ENCODE data around the gene ZNF511.

Gene ZNF511

DNA sequence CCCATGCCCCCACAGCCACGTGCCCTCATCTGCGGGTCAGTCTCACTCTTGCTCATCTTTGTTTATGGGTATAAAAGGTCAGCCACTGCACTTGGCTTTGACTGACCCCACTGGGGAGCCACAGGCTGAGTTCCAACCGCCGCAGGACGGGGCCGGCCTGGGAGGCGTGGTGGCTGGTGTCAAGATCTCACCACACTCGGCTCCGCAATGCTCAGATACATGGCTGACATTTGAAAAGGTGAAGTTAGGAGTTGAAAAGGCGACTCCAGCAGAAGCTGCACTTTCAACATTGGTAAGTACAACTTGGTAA, 14.9 kb upstream of the ZNF511 start:
- no peak for DNase-seq

DNA sequence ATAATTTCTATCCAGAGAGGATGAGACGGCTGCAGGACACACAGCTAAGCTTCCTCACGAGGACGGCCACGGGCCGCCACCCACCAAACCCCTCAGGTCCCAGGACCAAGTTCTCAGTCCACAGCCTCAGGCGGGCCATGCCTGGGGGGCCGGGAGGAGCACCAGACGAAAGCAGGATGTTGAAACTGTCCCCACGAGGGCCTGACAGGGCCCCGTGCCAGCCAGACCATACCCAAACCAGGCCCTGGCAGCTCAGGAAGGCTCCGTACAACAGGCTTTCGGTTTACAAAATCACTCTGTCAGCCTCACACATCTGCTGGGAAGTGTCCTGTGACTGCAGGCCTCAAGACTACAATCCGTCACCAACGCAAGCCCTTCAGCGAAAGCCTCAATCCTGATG, 14.5 kb upstream of the ZNF511 start:
- no peak for DNase-seq

DNA sequence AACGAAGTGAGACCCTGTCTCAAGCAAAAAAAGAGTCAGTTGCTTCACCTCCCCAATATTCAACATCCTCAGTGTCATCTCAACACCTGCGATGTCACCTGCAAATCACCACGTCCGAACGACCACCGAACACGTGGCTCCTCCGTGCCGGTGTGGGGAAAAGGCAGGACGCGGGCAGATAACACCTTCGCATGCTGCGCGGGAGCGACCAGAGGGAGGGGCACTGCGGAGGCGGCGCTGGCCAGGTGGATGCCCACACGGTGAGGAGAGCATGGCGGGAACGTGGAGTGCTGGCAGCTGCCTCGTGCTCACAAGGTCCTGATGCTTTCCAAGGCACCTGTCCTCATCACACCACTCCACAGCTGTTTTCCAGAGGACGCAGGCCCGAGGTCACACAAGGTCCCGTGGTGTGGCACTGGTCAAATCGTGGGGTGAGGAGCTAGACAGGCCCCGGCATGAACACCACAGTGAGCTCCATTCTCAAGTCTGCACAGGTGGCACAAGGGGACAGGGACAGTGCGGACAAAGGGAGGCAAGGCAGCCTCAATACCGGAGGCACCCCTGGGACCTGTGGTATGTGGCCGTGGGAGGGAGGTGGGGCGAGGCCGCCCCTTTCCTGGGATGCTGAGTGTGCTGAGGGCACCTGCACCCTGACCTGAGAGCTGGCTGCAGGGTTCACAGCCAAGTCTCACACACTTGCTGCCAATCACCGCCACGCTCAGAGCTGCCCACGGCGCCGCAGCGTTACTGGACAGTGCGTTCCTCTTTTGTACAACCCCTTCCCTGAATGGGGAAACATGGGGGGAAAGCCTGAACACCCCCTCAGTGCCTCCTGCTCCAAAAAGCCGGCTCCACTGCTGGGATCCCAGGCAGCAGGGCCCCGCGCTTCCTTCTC, 13.0 kb upstream of the ZNF511 start:
- DNase-seq = no peak

DNA sequence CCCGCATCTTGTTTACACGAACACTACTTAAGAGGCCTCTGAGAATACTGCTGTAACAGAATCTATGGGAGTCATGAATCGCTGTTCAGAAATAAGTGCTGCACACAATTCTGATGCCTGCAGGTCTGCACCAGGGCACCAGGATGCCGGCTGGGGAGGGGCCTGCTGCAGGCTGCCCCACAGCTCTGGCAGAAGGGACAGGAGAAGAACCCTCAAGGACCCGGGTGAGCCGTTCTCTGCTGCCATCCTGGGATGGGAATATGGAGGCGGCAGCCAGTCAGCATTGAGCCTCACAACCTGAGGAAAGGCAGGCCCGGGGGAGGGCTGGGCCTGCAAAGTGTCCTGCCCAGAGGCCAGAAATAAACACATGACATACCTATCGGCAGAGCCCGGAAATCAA, 11.2 kb upstream of the ZNF511 start:
- DNase-seq = no peak

DNA sequence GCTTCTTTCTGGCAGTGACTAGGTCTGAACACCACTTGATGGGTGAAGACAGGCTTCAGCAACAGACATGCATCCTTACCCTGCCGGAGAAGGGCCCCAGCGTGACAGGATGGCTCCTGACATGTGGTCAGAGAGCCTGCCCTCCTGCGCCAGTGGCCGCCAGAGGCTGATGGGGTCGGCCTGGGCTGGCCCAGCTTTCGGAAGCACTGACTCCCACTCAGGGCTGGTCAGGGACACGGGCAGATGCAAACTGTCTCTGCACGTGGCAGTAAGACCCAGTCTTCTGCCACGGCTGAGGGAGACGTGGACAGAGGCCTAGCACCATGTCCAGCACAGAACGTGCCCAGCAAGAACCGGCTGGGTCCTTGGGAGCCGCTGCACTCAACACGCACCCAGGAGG, 10.2 kb upstream of the ZNF511 start:
- DNase-seq = no peak

DNA sequence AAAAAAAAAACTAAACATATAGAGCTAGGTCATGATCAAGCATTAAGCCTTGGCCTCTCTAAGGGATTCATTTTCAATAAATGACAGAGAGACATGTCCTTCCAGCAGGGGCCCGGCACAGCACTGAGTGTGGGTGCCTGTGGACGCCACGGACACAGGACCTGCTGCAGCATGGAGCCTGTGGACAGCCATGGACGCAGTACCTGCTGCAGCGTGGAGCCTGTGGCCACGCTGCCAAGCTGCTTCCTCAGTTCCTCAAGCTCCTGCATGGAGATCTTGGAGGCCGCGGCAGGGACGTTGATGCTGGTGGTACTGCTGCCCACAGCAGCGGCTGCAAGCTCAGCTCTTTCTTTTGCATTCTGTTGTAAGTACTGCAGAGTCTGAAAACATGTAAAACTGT, 9.5 kb upstream of the ZNF511 start:
- DNase-seq = no peak

DNA sequence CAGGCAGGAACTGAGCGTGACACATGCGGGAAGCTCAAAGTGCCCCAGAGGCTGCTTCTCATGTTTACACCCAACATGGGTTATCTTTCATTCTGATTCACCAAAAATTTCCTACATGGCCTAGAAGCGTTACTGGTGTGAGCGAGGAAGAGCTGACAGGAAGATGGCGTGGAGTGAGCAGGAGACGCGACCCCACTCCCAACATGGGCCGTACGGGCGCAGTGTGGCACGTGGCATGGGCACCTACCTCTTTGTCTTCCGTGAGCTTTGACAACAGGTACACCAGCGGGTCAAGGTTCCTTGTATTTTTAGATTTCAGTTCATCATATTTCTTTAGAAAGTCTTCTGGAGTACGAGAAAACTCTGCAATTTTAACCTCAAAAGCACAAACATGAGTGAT, 9.0 kb upstream of the ZNF511 start:
- no peak for DNase-seq

DNA sequence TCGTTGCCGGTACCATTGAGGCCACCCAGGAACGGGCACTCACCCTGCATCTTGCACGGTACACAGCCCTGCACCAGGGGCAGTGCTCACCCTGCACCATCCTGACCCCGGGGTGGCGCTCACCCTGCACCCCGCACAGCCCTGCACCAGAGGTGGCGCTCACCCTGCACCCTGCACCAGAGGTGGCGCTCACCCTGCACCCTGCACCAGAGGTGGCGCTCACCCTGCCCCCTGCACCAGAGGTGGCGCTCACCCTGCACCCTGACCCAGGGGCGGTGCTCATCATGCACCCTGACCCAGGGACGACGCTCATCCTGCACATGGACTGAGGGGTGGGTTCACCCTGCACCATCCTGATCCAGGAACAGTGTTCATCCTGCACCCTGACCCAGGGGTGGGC, 6.5 kb upstream of the ZNF511 start:
- no peak for DNase-seq

DNA sequence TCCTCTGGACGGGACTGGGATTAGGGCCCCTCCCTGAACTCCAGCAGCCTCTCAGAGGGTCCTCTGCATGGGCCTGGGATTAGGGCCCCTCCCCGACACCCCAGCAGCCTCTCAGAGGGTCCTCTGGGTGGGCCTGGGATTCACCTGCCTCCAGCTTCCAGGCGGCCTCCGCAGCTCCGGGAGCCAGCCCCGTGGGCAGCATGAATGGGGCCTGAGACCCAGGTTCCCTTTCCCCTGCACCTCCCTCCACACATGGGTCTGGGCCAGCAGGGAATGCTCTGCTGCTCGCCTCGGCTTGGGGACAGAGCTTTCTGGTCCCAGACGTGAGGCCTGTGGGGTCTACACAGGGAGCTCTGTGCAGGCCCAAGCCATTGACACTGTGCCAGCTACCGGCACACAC, 5.5 kb upstream of the ZNF511 start:
- DNase-seq = no peak

DNA sequence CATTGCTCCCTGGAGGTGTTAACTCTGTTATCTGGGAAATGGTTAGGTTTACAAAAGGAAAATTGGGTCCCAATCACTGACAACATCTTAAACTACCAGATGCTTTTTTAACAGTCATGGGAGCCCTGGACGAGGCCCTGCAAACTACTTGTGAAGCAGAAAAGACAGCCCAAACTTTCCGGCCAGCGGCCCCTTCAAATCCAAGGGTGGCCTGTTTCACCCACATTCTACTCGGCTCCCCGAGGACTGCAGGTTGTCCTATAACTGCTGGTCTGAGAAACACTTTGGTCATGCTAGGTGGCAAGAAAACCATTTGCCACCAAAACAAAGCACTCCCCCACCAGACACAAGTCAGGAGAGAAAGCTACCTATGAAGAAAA, 2.6 kb upstream of the ZNF511 start:
- DNase-seq = no peak

DNA sequence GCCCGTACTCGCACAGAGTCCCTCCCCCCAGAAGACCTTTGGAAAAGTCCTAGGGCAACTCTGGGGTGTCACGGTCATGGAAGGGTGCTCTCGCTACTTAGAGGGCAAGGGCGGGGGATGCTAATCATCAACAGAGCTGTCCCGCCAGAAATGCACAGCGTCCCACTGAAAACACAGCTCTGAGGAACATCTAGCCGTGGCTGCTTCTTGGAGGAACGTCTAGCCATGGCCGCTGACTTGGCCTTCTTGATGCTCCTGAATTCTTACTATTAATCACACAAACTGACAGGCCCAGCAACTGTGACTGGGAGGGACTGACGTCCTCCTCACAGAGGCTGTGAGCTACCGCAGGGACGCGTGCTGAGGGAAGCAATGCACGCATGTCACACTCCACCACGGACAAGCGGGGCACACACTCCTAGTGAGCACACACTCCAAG, 1.8 kb upstream of the ZNF511 start:
- DNase-seq = no peak

DNA sequence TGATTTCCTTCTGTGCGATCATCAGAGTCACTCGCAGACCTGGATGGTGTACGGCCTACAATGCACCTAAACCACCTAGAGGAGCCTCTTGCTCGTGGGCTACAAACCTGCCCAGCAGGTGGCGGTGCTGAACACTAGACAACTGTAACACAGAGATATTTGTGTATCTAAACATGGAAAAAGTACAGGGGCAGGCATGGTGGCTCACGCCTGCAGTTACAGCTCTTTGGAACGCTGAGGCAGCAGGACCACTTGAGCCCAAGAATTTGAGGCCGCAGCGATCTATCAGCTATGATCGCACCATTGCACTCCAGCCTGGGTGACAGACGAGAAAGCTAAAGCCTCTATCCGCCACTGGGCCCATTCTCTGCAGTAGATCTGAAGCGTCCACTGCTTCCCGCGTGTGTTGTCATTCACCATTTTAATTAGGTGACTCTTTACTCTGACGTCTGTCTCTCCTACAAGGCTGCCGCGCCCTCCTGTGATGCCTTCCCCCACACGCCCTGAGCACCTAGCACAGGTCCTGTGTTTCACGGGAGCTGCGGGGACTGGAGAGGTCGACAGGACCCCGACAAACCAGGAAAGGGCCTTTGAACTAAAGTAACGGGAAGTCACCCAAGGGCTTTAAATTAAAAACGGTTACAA, 816 bp upstream of the ZNF511 start:
- peak; percentile 77 to 84 for DNase-seq

DNA sequence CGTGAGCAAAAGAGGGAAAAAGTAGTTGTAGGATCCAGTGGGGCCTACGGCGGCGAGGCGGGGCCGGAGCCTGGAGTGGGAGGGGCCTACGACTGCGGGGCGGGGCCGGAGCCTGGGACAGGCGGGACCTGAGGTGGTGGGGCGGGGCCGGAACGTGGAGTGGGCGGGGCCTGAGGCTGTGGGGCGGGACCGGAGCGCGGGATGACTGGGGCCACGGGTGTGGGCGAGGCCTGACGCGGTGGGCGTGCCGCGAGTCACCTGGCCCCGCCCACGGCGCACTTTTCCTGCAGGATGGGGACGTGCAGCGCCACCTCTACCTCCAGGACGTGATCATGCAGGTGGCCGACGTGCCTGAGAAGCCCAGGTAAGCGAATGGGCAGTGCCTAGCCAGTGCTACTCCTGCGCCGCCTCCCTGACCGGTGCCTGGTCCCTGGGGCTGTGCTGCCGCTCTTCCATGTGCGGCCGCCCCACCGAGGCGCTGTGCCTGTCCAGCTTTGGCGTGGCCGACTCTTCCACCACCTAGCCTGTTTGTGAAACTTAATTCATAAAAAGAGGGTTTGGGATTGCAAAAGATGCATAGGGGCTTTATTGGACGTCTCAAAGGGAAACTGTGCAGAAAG, 496 bp downstream of the ZNF511 start:
- DNase-seq = peak; percentile 80 to 88

DNA sequence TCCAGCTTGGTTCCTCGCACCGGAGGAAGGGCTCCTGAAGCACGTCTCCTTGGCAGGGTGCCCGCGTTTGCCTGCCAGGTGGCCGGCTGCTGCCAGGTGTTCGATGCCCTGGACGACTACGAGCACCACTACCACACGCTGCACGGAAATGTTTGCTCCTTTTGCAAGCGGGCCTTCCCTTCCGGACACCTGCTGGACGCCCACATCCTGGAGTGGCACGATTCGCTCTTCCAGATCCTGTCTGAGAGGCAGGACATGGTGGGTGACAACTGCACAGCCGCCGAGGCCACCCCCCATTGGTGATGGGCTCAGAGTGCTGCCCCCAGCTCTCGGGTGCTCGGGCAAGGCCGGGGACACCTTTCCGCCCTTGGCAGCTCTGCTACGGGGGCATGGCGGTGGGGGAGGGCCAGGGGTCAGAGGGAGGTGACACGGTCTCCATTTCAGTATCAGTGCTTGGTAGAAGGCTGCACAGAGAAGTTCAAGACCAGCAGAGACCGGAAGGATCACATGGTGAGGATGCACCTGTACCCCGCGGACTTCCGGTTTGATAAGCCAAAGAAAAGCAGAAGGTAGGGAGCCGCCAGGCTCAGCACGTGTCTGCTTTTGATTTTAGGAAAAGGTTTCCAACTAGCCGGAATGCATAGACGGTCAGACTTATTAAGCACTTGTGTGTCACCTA, 1.1 kb downstream of the ZNF511 start:
- no peak for DNase-seq

DNA sequence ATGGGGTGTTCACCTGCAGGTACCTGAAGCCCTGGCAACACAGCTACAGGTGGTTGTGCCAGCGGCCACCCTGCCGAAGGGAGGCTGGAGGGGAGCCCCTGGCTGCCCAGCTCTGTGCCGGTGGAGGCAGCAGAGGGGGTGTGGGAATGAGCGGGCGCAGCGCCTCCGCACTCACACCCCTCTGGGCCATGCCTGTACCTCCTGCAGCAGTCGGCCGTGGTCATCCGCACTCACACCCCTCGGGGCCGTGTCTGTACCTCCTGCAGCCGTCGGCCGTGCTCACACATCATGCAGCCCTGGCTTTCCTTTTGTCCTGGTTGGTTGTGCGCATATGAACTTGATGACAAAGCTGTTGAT, 1.7 kb downstream of the ZNF511 start:
- DNase-seq = no peak

DNA sequence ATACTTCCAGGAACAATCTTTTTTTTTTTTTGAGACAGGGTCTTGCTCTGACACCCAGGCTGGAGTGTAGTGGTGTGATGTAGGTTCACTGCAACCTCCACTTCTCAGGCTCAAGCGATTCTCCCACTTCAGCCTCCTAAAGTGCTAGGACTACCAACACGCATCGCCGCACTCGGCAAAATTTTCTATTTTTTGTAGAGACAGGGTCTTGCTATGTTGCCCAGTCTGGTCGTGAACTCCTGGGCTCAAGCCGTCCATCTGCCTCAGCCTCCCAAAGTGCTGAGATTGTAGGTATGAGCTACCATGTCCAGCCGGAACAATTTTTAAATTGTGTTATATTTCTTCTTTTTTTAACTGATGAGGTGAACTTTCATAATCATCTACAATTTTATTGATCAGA, 2.1 kb downstream of the ZNF511 start:
- DNase-seq = no peak

DNA sequence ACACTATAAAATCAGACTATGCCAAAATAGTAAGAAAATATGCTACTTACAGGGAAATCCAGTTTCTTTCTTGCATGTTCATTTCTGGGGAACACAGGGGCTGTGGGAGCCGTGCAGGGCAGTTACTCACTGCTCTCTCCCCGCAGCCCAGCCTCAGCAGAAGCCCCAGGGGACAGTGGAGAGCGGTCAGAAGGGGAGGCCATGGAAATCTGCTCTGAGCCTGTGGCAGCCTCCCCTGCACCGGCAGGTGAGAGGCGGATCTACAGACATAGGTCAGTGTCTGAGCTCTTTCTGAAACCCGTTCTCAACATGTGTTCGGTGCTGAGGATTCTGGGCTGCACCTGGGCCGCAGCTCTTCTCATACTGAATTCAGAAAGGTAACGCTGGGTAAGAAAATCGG, 2.9 kb downstream of the ZNF511 start:
- no peak for DNase-seq

DNA sequence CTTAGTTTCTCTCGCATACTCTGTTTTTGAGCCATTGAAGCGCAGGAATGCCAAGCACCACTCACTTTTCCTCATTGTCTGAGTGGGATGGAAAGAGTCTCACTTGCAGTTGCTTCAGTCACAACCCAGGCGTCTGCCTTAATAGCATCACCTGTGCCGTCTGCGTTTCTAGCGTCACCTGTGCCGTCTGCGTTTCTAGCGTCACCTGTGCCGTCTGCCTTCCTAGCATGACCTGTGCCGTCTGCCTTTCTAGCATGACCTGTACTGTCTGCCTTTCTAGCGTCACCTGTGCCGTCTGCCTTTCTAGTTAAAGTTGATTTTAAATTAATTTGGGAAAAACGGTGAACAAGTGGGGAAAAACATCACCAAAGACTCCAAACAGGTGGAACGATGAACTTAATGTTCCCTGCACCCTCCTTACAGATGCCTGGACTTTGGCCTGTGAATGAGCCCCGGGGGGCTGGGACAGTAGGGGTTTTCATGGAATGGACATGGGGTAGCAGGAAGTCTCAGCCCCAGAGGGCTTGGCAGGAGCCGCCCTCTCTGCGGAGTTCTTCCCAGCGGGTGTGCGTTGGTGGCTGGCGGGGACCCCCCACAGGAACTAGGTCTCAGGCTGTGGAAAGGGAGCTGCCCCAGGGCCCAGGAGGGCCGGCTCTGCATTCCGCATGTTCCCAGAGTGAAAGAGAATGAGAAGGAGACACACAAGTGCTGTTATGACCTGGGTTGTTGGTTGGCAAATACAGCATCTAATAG, 3.5 kb downstream of the ZNF511 start:
- DNase-seq = no peak

DNA sequence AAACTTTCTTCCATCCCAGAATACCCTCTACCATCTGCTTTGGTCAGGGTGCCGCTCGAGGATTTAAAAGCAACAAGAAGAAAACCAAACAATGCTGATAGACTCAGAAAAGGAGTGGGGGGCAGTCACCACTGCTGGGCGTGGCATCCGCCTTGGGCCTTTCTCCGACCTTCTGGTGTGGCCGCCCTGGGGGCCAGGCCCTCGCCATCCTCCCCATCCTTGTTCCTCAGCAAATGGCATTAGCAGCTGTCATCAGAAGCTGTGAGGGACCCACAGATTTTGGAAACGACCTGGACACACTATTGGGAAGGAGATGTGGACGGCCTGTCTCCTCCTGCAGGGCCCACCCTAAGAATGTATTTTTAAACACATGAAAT, 4.0 kb downstream of the ZNF511 start:
- DNase-seq = no peak

DNA sequence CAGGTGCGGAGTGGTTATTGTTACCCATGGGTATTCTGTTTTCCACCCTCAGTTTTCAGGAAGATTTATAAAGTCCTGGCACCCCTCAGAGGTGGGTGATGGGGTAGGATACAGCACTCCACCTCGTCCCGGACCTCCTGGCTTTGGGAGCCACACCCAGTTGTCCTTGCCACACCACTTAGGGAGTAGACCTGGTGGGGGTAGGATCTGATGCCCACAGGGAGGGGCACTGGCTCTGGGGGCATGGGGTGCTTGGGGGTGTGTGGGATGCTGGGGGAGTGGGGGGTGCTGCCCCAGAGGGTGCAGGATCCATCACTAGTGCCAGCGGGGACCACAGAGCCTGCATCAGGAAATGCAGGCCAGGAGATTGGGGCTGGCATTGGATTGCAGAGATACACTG, 4.5 kb downstream of the ZNF511 start:
- no peak for DNase-seq

DNA sequence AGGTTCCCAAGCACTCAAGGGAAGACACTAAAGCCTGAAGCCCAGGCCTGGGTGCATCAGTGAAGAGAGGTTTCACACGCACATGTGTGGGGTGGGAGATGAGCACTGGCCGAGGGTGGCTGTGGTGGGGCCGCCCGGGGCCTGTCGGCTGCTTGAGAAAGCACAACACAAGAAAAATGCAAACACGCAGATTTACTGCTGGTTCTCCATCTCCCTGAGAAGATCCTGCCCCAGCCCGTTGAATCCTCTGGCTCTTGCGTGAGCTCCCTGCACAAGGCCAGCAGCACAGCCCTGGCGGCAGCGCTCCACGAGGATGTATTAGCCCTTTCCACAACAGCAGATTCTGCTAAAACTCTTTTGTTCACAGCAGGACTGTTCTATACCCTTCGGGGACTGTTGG, 6.2 kb downstream of the ZNF511 start:
- DNase-seq = no peak

DNA sequence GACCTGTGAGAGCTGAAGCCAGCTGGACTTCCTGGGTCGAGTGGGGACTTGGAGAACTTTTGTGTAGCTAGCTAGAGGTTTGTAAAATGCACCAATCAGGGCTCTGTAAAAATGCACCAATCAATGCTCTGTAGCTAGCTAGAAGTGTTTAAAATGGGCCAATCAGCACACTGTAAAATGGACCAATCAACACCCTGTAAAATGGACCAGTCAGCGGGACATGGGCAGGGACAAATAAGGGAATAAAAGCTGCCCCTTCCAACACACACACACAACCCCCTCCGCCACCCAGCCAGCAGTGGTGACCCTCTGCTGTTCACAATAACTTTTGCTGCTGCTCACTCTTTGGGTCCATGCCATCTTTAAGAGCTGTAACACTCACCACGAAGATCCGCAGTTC, 7.1 kb downstream of the ZNF511 start:
- no peak for DNase-seq

DNA sequence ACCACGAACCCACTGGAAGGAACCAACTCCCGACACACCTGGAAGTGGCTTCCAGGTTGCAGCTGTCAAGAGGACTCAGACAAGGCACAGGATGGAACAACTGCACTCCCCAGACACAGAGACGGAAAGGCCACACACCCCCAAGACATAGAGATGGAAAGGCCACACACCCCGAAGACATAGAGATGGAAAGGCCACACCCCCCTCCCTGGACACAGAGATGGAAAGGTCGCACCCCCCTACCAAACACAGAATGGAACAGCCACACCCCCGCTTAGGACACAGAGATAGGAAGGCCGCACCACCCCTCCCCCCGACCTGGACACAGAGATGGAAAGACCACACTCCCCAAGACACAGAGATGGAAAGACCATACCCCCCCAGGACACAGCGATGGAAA, 7.6 kb downstream of the ZNF511 start:
- no peak for DNase-seq

Data from Kasumi-1 (cell line).